Tibial nerve (tissue), 4 donors: ENCODE data around the gene NAB2. TPM values are rescaled to one million over a fixed set of nuclear protein-coding genes. Genes with fewer than 3 reads are reported as not detected.

Source experiments
- DNase-seq, 2 donors: peaks; one replicate each; pipeline ENCODE4 v3.0.0-alpha.2; 2019; ENCODE audit warnings: low spot score in 2 of 2
- H3K27ac ChIP-seq, 4 donors: fragments of 200-600 bp; sonication (generic) in 3 of 4; one replicate each; pipeline ENCODE4 v1.5.1; 2017 to 2019; ENCODE audit warnings: mild to moderate bottlenecking in 1 of 4
- H3K27me3 ChIP-seq, 2 donors: fragments of 200-600 bp; sonication (generic) in 1 of 2; one replicate each; pipeline versions ENCODE4 v1.5.1 to v1.6.0; 2017 to 2019
- H3K36me3 ChIP-seq, 3 donors: fragments of 200-600 bp; sonication (generic); one replicate each; pipeline ENCODE4 v1.5.1; 2018 to 2019
- H3K4me1 ChIP-seq, 4 donors: fragments of 200-600 bp; sonication (generic) in 3 of 4; one replicate each; pipeline ENCODE4 v1.5.1; 2017 to 2019
- H3K4me3 ChIP-seq, 4 donors: fragments of 200-600 bp; sonication (generic) in 3 of 4; one replicate each; pipeline ENCODE4 v1.5.1; 2017 to 2019; ENCODE audit warnings: mild to moderate bottlenecking in 1 of 4, moderate library complexity in 1 of 4
- H3K9me3 ChIP-seq, 4 donors: fragments of 200-600 bp; sonication (generic) in 3 of 4; one replicate each; pipeline ENCODE4 v1.5.1; 2017 to 2019
- EP300 ChIP-seq, 2 donors: sonication (generic); formaldehyde crosslinking; IDR thresholded peaks; one replicate each; pipeline ENCODE4 v1.6.1; 2017; ENCODE audit warnings: antibody characterized with exemption in 2 of 2, mild to moderate bottlenecking in 1 of 2
- POLR2A ChIP-seq, 2 donors: fragments of 450-650 bp; IDR thresholded peaks; one replicate each; pipeline ENCODE4 v1.6.1; 2017; ENCODE audit warnings: antibody characterized with exemption in 2 of 2, mild to moderate bottlenecking in 2 of 2, moderate library complexity in 2 of 2
- WGBS, 2 donors: methylation state at CpG; one replicate each; pipeline ENCODE4 v1.1.5; 2018; 5-methylcytosine and 5-hydroxymethylcytosine counted together
- total RNA-seq, 4 donors: library from RNA; depleted of rRNA; stranded (reverse); fragments of >200 nt; gene quantifications; one replicate each; pipeline ENCODE4 v1.1.0, GENCODE V29; 2016
- TF ChIP-seq, protein P1 (sequence below), 5 experiments: fragments of 200-600 bp in 3 of 5; fragments of 450-650 bp in 2 of 5; sonication (generic) in 3 of 5; IDR thresholded peaks; one replicate each; pipeline ENCODE4 v1.5.1; 2016 to 2019; ENCODE audit warnings: antibody characterized with exemption in 5 of 5, mild to moderate bottlenecking in 3 of 5, moderate library complexity in 2 of 5

The NAB2 gene
- total RNA-seq, 4 donors from 2014 or later, result 29.3 to 42.2 (median 38.6) TPM

DNA sequence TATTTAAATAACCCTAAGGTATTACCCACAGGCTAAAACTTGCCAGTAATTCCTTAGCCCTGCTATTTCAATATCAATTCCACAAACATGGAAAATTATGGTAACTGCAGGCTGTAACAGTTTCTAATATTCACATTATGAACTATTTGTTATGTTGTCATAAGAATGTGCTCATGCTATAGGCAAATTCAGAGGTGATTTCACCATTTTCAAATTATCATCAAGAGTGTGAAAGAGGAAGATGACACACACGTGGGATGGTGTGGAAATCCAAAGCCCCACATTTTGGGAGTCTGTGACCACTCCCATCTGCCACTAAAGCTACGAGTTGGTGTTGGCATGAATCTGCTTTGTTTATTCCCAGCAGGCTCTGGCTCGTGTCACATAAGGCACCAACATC, 33.1 kb upstream of the NAB2 start:
- Histone ChIP-seq H3K27me3 (no peaks in the 10 kb centered on the region), H3K4me3 (no peak overlapping the region), H3K36me3 (peaks cover 0 to 26% (median 0%) of the 10 kb centered on the region in 3 donors), H3K4me1 (peaks cover 0 to 11% (median 0%) of the 10 kb centered on the region in 4 donors), H3K27ac (peak overlapping the region in 2 of 4 donors; percentile 23 to 45), H3K9me3 (no peaks in the 10 kb centered on the region)
- TF ChIP-seq, protein P1, sequence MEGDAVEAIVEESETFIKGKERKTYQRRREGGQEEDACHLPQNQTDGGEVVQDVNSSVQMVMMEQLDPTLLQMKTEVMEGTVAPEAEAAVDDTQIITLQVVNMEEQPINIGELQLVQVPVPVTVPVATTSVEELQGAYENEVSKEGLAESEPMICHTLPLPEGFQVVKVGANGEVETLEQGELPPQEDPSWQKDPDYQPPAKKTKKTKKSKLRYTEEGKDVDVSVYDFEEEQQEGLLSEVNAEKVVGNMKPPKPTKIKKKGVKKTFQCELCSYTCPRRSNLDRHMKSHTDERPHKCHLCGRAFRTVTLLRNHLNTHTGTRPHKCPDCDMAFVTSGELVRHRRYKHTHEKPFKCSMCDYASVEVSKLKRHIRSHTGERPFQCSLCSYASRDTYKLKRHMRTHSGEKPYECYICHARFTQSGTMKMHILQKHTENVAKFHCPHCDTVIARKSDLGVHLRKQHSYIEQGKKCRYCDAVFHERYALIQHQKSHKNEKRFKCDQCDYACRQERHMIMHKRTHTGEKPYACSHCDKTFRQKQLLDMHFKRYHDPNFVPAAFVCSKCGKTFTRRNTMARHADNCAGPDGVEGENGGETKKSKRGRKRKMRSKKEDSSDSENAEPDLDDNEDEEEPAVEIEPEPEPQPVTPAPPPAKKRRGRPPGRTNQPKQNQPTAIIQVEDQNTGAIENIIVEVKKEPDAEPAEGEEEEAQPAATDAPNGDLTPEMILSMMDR (IDR thresholded peaks at IDR 0.05), result no peak
- no peak for TF ChIP-seq EP300 (IDR thresholded peaks at IDR 0.05)
- 46 to 64% methylated on average over 3 of the region's 3 CpGs for WGBS, 2 donors
- DNase-seq, result no peak

DNA sequence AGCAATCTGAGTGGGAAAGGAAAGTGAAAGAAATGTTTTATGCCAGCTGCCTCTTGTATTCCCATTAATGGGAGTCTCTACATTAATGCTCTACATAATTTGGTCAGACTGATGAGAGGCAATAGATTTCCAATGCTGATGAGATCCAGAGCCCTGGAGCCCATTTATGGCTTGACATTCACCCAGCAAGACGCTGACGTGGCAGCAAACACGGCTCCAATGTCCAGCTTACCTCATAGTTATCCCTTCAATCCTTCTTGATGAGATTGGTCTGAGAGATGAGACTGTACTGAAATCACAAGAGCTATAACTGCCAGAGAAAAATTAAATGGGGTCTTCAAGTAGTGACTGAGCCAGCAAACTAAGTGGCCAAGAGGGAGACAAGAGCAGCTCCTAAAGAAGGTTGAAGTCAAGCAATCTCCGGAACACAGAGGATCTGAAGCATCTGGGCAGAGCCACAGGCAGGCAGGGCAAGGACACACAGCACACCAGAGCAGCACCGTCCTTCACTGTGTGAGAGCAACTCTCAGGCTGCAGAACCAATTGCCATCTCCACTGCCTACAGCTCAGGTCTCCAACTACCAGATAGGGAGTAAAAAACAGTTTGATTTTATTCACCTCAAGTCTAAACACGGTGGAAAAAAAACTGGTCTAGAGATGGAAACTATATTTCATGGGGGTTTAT, 31.7 kb upstream of the NAB2 start:
- Histone ChIP-seq H3K9me3 (no peaks in the 10 kb centered on the region), H3K4me3 (peak overlapping the region in 1 of 4 donors; percentile 3), H3K27me3 (no peaks in the 10 kb centered on the region), H3K36me3 (peaks cover 0 to 32% (median 0%) of the 10 kb centered on the region in 3 donors), H3K27ac (peak overlapping the region in 3 of 4 donors; percentile 19 to 45 (median 41)), H3K4me1 (peaks cover 0 to 11% (median 0%) of the 10 kb centered on the region in 4 donors)
- no peak for DNase-seq
- WGBS, 2 donors, result 76 to 80% methylated on average over 6 of the region's 6 CpGs
- no peak for TF ChIP-seq EP300 (IDR thresholded peaks at IDR 0.05)
- TF ChIP-seq, protein P1 (IDR thresholded peaks at IDR 0.05), result no peak
- TF ChIP-seq POLR2A (IDR thresholded peaks at IDR 0.05), result no peak

DNA sequence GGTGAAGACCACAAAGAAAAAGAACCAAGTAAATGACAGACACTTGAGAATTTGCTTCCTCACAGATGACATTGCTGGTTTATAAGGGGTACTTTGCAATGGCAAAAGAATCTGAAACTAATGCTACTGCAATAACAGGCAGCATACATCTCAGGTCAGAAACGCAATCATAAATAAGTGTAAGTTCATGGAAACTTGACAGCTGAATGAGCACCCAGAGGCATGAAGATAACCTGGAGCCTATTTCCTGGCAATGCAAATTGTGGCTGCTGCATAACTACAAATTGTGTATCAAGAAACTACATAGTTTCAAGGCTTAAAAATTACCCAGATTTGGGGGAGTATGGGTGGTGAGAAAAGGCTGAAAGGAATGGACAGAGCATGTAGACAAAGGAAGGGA, 30.5 kb upstream of the NAB2 start:
- Histone ChIP-seq H3K4me3 (no peak overlapping the region), H3K9me3 (no peaks in the 10 kb centered on the region), H3K27ac (no peak overlapping the region), H3K36me3 (peaks cover 0 to 32% (median 0%) of the 10 kb centered on the region in 3 donors), H3K4me1 (peaks cover 0 to 11% (median 0%) of the 10 kb centered on the region in 4 donors), H3K27me3 (no peaks in the 10 kb centered on the region)
- WGBS, 2 donors, result 84% methylated on average over 1 of the region's 1 CpG
- no peak for DNase-seq
- TF ChIP-seq EP300 (IDR thresholded peaks at IDR 0.05) (no peak), POLR2A (IDR thresholded peaks at IDR 0.05) (no peak)
- TF ChIP-seq, protein P1 (IDR thresholded peaks at IDR 0.05), result no peak

DNA sequence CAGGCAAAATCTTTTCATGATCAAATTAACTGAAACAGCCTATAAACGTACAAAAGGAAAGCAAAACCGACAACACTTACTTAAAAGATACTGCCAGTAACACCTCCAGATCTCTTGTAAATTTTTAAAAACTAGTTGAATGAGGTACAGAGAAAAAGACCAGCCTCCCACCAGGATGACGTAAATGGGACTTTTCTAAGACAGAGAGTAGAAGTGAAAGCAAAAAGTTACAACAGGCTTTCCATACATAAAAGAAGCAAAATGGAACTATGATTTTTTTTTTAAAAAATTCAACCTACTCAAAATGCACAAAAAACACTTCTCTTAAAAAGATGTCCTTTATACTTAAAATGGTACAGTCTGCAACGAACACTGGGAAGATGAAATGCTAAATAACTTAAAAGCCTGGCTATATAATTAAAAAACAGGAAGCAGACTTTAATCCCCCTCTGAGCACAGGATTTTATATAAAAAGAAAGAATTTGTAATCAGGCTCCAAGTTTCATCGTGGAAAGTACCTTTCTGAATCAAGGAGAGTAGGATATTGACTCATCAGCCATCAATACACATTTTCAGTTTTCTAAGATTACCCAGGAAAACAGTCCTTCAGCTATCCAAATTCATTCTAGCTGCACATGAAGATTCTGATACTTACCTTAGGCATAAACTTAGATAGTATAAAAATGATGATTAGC, 24.8 kb upstream of the NAB2 start:
- TF ChIP-seq POLR2A (IDR thresholded peaks at IDR 0.05), result no peak
- TF ChIP-seq, protein P1 (IDR thresholded peaks at IDR 0.05), result no peak
- no peak for TF ChIP-seq EP300 (IDR thresholded peaks at IDR 0.05)
- H3K4me3 ChIP-seq, result no peak overlapping the region
- no peaks in the 10 kb centered on the region for H3K27me3 ChIP-seq
- peaks cover 0 to 42% (median 0%) of the 10 kb centered on the region in 3 donors for H3K36me3 ChIP-seq
- H3K4me1 ChIP-seq, result peaks cover 0 to under 1% (median 0%) of the 10 kb centered on the region in 4 donors
- WGBS, 2 donors, result 58 to 59% methylated on average over 5 of the region's 5 CpGs
- no peaks in the 10 kb centered on the region for H3K9me3 ChIP-seq
- peak overlapping the region in 2 of 4 donors; percentile 35 to 36 for H3K27ac ChIP-seq
- no peak for DNase-seq

DNA sequence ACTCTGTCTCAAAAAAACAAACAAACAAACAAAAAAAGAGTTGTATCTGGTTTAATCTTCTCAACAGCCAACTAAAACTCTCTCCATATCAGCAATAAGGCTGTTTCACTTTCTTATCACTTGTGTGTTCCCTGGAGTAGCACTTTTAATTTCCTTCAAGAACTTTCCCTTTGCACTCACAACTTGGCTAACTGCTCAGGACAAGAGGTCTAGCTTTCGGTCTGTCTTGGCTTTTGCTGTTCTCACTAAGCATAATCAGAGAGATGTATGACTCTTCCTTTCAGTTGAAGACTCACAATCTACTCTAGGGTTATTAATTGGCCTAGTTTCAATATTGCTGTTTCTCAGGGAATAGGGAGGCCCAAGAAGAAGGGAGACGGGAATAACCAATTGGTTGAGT, 22.7 kb upstream of the NAB2 start:
- H3K36me3 ChIP-seq, result peaks cover 0 to 28% (median 0%) of the 10 kb centered on the region in 3 donors
- TF ChIP-seq EP300 (IDR thresholded peaks at IDR 0.05), result no peak
- TF ChIP-seq, protein P1 (IDR thresholded peaks at IDR 0.05), result no peak
- no peak for TF ChIP-seq POLR2A (IDR thresholded peaks at IDR 0.05)

More for the DNA sequence above, 22.7 kb upstream of the NAB2 start:
- Histone ChIP-seq H3K27me3 (no peaks in the 10 kb centered on the region), H3K9me3 (no peaks in the 10 kb centered on the region), H3K4me3 (no peak overlapping the region), H3K4me1 (peaks cover 0 to 18% (median 6%) of the 10 kb centered on the region in 4 donors), H3K27ac (no peak overlapping the region)
- WGBS, 2 donors, result 83 to 88% methylated on average over 2 of the region's 2 CpGs
- DNase-seq, result no peak
